Sigmoid colon (tissue), 4 donors: Measurements from ENCODE around the gene CYSLTR2.

Experiments
- CTCF ChIP-seq, 4 experiments: fragments of 450-650 bp in 3 of 4; fragments of 200-600 bp in 1 of 4; IDR thresholded peaks; one replicate each; pipeline ENCODE4 v1.5.1; 2016 to 2019; ENCODE audit warnings: antibody characterized with exemption in 4 of 4, mild to moderate bottlenecking in 3 of 4, moderate library complexity in 2 of 4
- POLR2A ChIP-seq, 2 donors: fragments of 450-650 bp; IDR thresholded peaks; one replicate each; pipeline ENCODE4 v1.6.1; 2016; ENCODE audit warnings: antibody characterized with exemption in 2 of 2, mild to moderate bottlenecking in 2 of 2, moderate library complexity in 2 of 2
- POLR2AphosphoS5 ChIP-seq, 4 donors: sonication (generic); formaldehyde crosslinking; IDR thresholded peaks; one replicate each; pipeline ENCODE4 v1.6.1; 2017; ENCODE audit warnings: antibody characterized with exemption in 4 of 4

DNA sequence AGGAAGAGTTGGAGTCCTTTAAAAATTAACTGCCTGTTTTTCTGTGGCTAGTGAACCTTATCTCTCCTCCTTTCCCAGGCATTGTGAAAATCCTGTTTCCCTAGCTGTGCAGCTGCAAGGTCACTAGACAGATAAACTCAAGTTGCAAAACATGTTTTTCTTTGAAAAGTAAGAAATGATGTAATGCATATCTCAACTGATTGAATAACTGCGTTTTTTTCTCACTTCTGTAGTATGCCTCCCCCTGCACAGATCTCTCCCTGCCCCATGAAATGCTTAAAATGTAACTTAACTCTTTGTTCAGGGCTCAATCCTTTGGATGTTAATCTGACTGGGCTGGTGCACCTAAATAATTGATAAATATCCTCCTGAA is 27.7 kb upstream of the CYSLTR2 start:
- no peak for TF ChIP-seq CTCF (IDR thresholded peaks at IDR 0.05)
- TF ChIP-seq POLR2A (IDR thresholded peaks at IDR 0.05): no peak
- TF ChIP-seq POLR2AphosphoS5 (IDR thresholded peaks at IDR 0.05): no peak
